Mesothelial cell of epicardium (in vitro differentiated cells): ENCODE measurements around the gene MXI1. TPM values are rescaled to one million over a fixed set of nuclear protein-coding genes. Genes with fewer than 3 reads are reported as not detected.

Experiments used
- DNase-seq, 2 experiments: peaks; one replicate each; pipeline ENCODE4 v3.0.0; 2021; ENCODE audit warnings: low spot score in 2 of 2; ENCODE audit not compliant: unreplicated experiment in 2 of 2
- H3K27ac Mint-ChIP-seq: 2 replicates; pipeline ENCODE4 v1.8.0; 2021; ENCODE audit warnings: mixed read lengths
- H3K27me3 Mint-ChIP-seq: 2 replicates; pipeline ENCODE4 v1.8.0; 2021; ENCODE audit warnings: low read depth, mixed read lengths
- H3K36me3 Mint-ChIP-seq: 2 replicates; pipeline ENCODE4 v1.8.0; 2021; ENCODE audit warnings: mixed read lengths
- H3K4me1 Mint-ChIP-seq: 2 replicates; pipeline ENCODE4 v1.8.0; 2021; ENCODE audit warnings: mixed read lengths
- H3K4me3 Mint-ChIP-seq: 2 replicates; pipeline ENCODE4 v1.8.0; 2021; ENCODE audit warnings: mild to moderate bottlenecking, moderate library complexity, mixed read lengths
- H3K9me3 Mint-ChIP-seq: 2 replicates; pipeline ENCODE4 v1.8.0; 2021; ENCODE audit warnings: mixed read lengths
- CTCF ChIP-seq: fragments of 200-600 bp; sonication (generic); IDR thresholded peaks from one replicate; pipeline ENCODE4 v1.5.0; 2021; ENCODE audit warnings: antibody characterized with exemption; ENCODE audit not compliant: unreplicated experiment
- total RNA-seq: library from RNA; stranded (reverse); gene quantifications from 3 replicates; pipeline ENCODE4 v1.2.1, GENCODE V29; 2021

MXI1 gene
- total RNA-seq, 1 donor from 2014 or later: 30.6 TPM

GRCh38 chr10:110263164-110263563, 55.8 kb downstream of the MXI1 start:
- H3K27me3 Mint-ChIP-seq: no peaks in the 10 kb centered on the region
- TF ChIP-seq CTCF: no peak

GRCh38 chr10:110265573-110266193, 58.3 kb downstream of the MXI1 start:
- no peak for DNase-seq
- no peaks in the 10 kb centered on the region for H3K27me3 Mint-ChIP-seq
- H3K36me3 Mint-ChIP-seq: no peaks in the 10 kb centered on the region
- H3K27ac Mint-ChIP-seq: no peak overlapping the region
- no peak overlapping the region for H3K4me3 Mint-ChIP-seq
- H3K9me3 Mint-ChIP-seq: no peaks in the 10 kb centered on the region
- peaks cover 14% of the 10 kb centered on the region for H3K4me1 Mint-ChIP-seq
- no peak for TF ChIP-seq CTCF

More at GRCh38 chr10:110263164-110263563, 55.8 kb downstream of the MXI1 start:
- H3K4me1 Mint-ChIP-seq: no peaks in the 10 kb centered on the region
- DNase-seq: no peak
- H3K4me3 Mint-ChIP-seq: no peak overlapping the region
- no peak overlapping the region for H3K27ac Mint-ChIP-seq
- no peaks in the 10 kb centered on the region for H3K36me3 Mint-ChIP-seq
- H3K9me3 Mint-ChIP-seq: no peaks in the 10 kb centered on the region

- Mint-ChIP-seq H3K9me3 (no peaks in the 10 kb centered on the region), H3K4me1 (peaks cover 14% of the 10 kb centered on the region), H3K27me3 (no peaks in the 10 kb centered on the region)
These were observed 59.9 kb downstream of the MXI1 start for GRCh38 chr10:110267276-110267675.

GRCh38 chr10:110268442-110268841, 61.0 kb downstream of the MXI1 start:
- DNase-seq: no peak
- Mint-ChIP-seq H3K27me3 (no peaks in the 10 kb centered on the region), H3K4me1 (peaks cover 16% of the 10 kb centered on the region), H3K9me3 (no peaks in the 10 kb centered on the region), H3K27ac (no peak overlapping the region), H3K36me3 (no peaks in the 10 kb centered on the region), H3K4me3 (no peak overlapping the region)
- no peak for TF ChIP-seq CTCF

More at GRCh38 chr10:110267276-110267675, 59.9 kb downstream of the MXI1 start:
- DNase-seq: no peak
- TF ChIP-seq CTCF: no peak
- Mint-ChIP-seq H3K36me3 (no peaks in the 10 kb centered on the region), H3K4me3 (no peak overlapping the region), H3K27ac (no peak overlapping the region)

- no peak for DNase-seq
- H3K27ac Mint-ChIP-seq: no peak overlapping the region
- H3K9me3 Mint-ChIP-seq: no peaks in the 10 kb centered on the region
- peaks cover 22% of the 10 kb centered on the region for H3K4me1 Mint-ChIP-seq
- H3K36me3 Mint-ChIP-seq: no peaks in the 10 kb centered on the region
- H3K4me3 Mint-ChIP-seq: no peak overlapping the region
- no peaks in the 10 kb centered on the region for H3K27me3 Mint-ChIP-seq
- TF ChIP-seq CTCF: no peak
These were observed 61.6 kb downstream of the MXI1 start for GRCh38 chr10:110268971-110269370.
